Neuronal stem cell (in vitro differentiated cells): ENCODE measurements around the gene SMIM32.

Experiments used
- DNase-seq: peaks from one replicate; pipeline ENCODE4 v3.0.0-alpha.2; 2013; ENCODE audit warnings: low spot score
- H2AFZ ChIP-seq: one replicate; pipeline ENCODE4 v1.6.1; 2013; ENCODE audit warnings: mild to moderate bottlenecking, low read length, inconsistent platforms
- H2AK5ac ChIP-seq: 2 replicates; pipeline ENCODE4 v1.6.1; 2013; ENCODE audit warnings: low read depth, mild to moderate bottlenecking, inconsistent platforms, low read length, moderate library complexity, mixed read lengths
- H2BK120ac ChIP-seq: 2 replicates; pipeline ENCODE4 v1.6.1; 2013; ENCODE audit warnings: low read depth, mild to moderate bottlenecking, inconsistent platforms, low read length, moderate library complexity, mixed read lengths
- H2BK12ac ChIP-seq: one replicate; pipeline ENCODE4 v1.6.1; 2013; ENCODE audit warnings: low read length, inconsistent platforms
- H2BK15ac ChIP-seq: 2 replicates; pipeline ENCODE4 v1.6.1; 2013; ENCODE audit warnings: mild to moderate bottlenecking, low read length, inconsistent platforms, mixed read lengths
- H2BK5ac ChIP-seq: one replicate; pipeline ENCODE4 v1.6.1; 2013; ENCODE audit warnings: inconsistent platforms, mild to moderate bottlenecking, low read length, moderate library complexity
- H3K14ac ChIP-seq: one replicate; pipeline ENCODE4 v1.6.1; 2013; ENCODE audit warnings: low read length, inconsistent platforms
- H3K18ac ChIP-seq: 2 replicates; pipeline ENCODE4 v1.6.1; 2013; ENCODE audit warnings: low read length, inconsistent platforms
- H3K23ac ChIP-seq: 2 replicates; pipeline ENCODE4 v1.6.1; 2013; ENCODE audit warnings: low read depth, mild to moderate bottlenecking, mixed read lengths, low read length, inconsistent platforms; ENCODE audit not compliant: poor library complexity
- H3K27ac ChIP-seq: replicated peaks from 3 replicates; pipeline ENCODE4 v1.5.1; 2013; ENCODE audit warnings: low read length, inconsistent platforms
- H3K27me3 ChIP-seq, 3 experiments: 2 replicates each; pipeline ENCODE4 v1.6.1; 2013; ENCODE audit warnings: low read length in 3 of 3, mild to moderate bottlenecking in 2 of 3, inconsistent platforms in 1 of 3, low read depth in 1 of 3, mixed read lengths in 1 of 3, moderate library complexity in 1 of 3; ENCODE audit not compliant: control insufficient read depth in 3 of 3, insufficient read depth in 3 of 3
- H3K36me3 ChIP-seq, 2 donors: replicated peaks in 1 of 2; 2 replicates each; pipeline ENCODE4 v1.6.1; 2013; ENCODE audit warnings: low read length in 2 of 2; ENCODE audit not compliant: control insufficient read depth in 2 of 2, insufficient read depth in 2 of 2
- H3K4ac ChIP-seq: 2 replicates; pipeline ENCODE4 v1.6.1; 2013; ENCODE audit warnings: inconsistent platforms, mild to moderate bottlenecking, low read length, moderate library complexity
- H3K4me1 ChIP-seq, 2 donors: 1 replicate in 1 of 2; 2 replicates in 1 of 2; pipeline ENCODE4 v1.6.1; 2013; ENCODE audit warnings: low read length in 2 of 2, low read depth in 1 of 2; ENCODE audit not compliant: control insufficient read depth in 2 of 2, insufficient read depth in 1 of 2
- H3K4me2 ChIP-seq: one replicate; pipeline ENCODE4 v1.6.1; 2013; ENCODE audit warnings: mild to moderate bottlenecking, low read length, inconsistent platforms; ENCODE audit not compliant: insufficient read depth, poor library complexity, severe bottlenecking
- H3K4me3 ChIP-seq, 2 donors: 2 replicates each; pipeline ENCODE4 v1.5.1; 2013; ENCODE audit warnings: low read length in 2 of 2, mild to moderate bottlenecking in 2 of 2, inconsistent platforms in 1 of 2, moderate library complexity in 1 of 2
- H3K79me1 ChIP-seq: one replicate; pipeline ENCODE4 v1.6.1; 2013; ENCODE audit warnings: low read depth, mild to moderate bottlenecking, inconsistent platforms, low read length, moderate library complexity
- H3K9ac ChIP-seq: one replicate; pipeline ENCODE4 v1.6.1; 2013; ENCODE audit warnings: mild to moderate bottlenecking, low read depth, low read length, inconsistent platforms; ENCODE audit not compliant: poor library complexity
- H3K9me3 ChIP-seq, 2 donors: replicated peaks in 1 of 2; 2 replicates each; pipeline versions ENCODE3 to v1.6.1; 2013; ENCODE audit warnings: low read length in 2 of 2, mild to moderate bottlenecking in 2 of 2, inconsistent platforms in 1 of 2, low read depth in 1 of 2, mixed read lengths in 1 of 2, moderate library complexity in 1 of 2; ENCODE audit not compliant: control insufficient read depth in 2 of 2, insufficient read depth in 1 of 2
- H4K8ac ChIP-seq: one replicate; pipeline ENCODE4 v1.6.1; 2013; ENCODE audit warnings: low read depth, mild to moderate bottlenecking, inconsistent platforms, low read length, moderate library complexity
- H4K91ac ChIP-seq: one replicate; pipeline ENCODE4 v1.6.1; 2013; ENCODE audit warnings: low read length, low read depth, mild to moderate bottlenecking, inconsistent platforms; ENCODE audit not compliant: poor library complexity
- WGBS, 2 donors: extraction: QIAGEN DNeasy Blood & Tissue Kit; methylation state at CpG; one replicate each; pipeline ENCODE4 v1.1.7; 2013; ENCODE audit warnings: missing lambda C conversion rate in 2 of 2, mixed read lengths in 1 of 2; ENCODE audit not compliant: insufficient read length in 2 of 2, insufficient replicate concordance in 1 of 2; ENCODE audit errors: extremely low coverage in 2 of 2; 5-methylcytosine and 5-hydroxymethylcytosine counted together

Gene SMIM32

GRCh38 chr5:136155078-136155477 is 37.9 kb downstream of the SMIM32 start:
- H2AFZ ChIP-seq: no peak overlapping the region
- no peak overlapping the region for H2AK5ac ChIP-seq
- no peak for DNase-seq
- H3K36me3 ChIP-seq: peaks cover 19 to 89% of the 10 kb centered on the region in 2 donors
- H3K27ac ChIP-seq: no peak overlapping the region
- H3K27me3 ChIP-seq: no peaks in the 10 kb centered on the region
- H3K18ac ChIP-seq: no peak overlapping the region
- H3K4me2 ChIP-seq: no peak overlapping the region
- peaks cover 5% of the 10 kb centered on the region for H3K79me1 ChIP-seq
- H2BK12ac ChIP-seq: no peak overlapping the region
- H3K4ac ChIP-seq: no peak overlapping the region
- H4K91ac ChIP-seq: no peak overlapping the region
- no peak overlapping the region for H3K9ac ChIP-seq
- no peaks in the 10 kb centered on the region for H3K4me1 ChIP-seq
- WGBS, 2 donors: no CpG with 5 or more reads among the region's 2 CpGs
- H2BK15ac ChIP-seq: no peak overlapping the region
- H2BK120ac ChIP-seq: no peak overlapping the region
- no peak overlapping the region for H3K23ac ChIP-seq
- H4K8ac ChIP-seq: no peak overlapping the region
- H3K14ac ChIP-seq: no peak overlapping the region
- peaks cover 2 to 23% of the 10 kb centered on the region in 2 donors for H3K9me3 ChIP-seq
- H2BK5ac ChIP-seq: no peak overlapping the region
- H3K4me3 ChIP-seq: no peak overlapping the region

- Histone ChIP-seq H3K9ac (no peak overlapping the region), H2AFZ (no peak overlapping the region), H4K91ac (no peak overlapping the region), H4K8ac (no peak overlapping the region), H3K18ac (no peak overlapping the region), H3K4me2 (no peak overlapping the region), H3K79me1 (peaks cover 5% of the 10 kb centered on the region), H2AK5ac (no peak overlapping the region), H2BK5ac (no peak overlapping the region), H3K27me3 (no peaks in the 10 kb centered on the region), H3K9me3 (peaks cover 2 to 23% of the 10 kb centered on the region in 2 donors), H3K14ac (no peak overlapping the region), H2BK12ac (no peak overlapping the region), H3K36me3 (peaks cover 19 to 87% of the 10 kb centered on the region in 2 donors), H2BK15ac (no peak overlapping the region), H3K4me3 (no peak overlapping the region), H2BK120ac (no peak overlapping the region), H3K23ac (no peak overlapping the region), H3K4ac (no peak overlapping the region), H3K4me1 (no peaks in the 10 kb centered on the region), H3K27ac (no peak overlapping the region)
- DNase-seq: no peak
- WGBS, 2 donors: no CpG with 5 or more reads among the region's 11 CpGs
These were observed 39.3 kb downstream of the SMIM32 start for GRCh38 chr5:136153581-136154236.

- Histone ChIP-seq H2BK120ac (no peak overlapping the region), H4K8ac (no peak overlapping the region), H2BK12ac (no peak overlapping the region), H4K91ac (no peak overlapping the region), H2AFZ (no peak overlapping the region), H3K9ac (no peak overlapping the region), H3K36me3 (peaks cover 6 to 56% of the 10 kb centered on the region in 2 donors), H3K27me3 (no peaks in the 10 kb centered on the region), H3K4me2 (no peak overlapping the region), H3K4me3 (no peak overlapping the region), H3K4ac (no peak overlapping the region), H3K18ac (no peak overlapping the region), H2BK5ac (no peak overlapping the region), H3K23ac (no peak overlapping the region), H3K14ac (no peak overlapping the region), H3K9me3 (no peaks in the 10 kb centered on the region), H3K79me1 (peaks cover 2% of the 10 kb centered on the region), H3K27ac (no peak overlapping the region), H2AK5ac (no peak overlapping the region), H3K4me1 (no peaks in the 10 kb centered on the region), H2BK15ac (no peak overlapping the region)
- no peak for DNase-seq
- WGBS, 2 donors: no CpG with 5 or more reads among the region's 1 CpG
These were observed 43.1 kb downstream of the SMIM32 start for GRCh38 chr5:136149891-136150290.

GRCh38 chr5:136147632-136148031 is 45.3 kb downstream of the SMIM32 start:
- no peak overlapping the region for H3K23ac ChIP-seq
- H3K27me3 ChIP-seq: no peaks in the 10 kb centered on the region
- no peak overlapping the region for H2BK5ac ChIP-seq
- peaks cover 4% of the 10 kb centered on the region in 2 donors for H3K4me1 ChIP-seq
- H3K14ac ChIP-seq: no peak overlapping the region
- no peak overlapping the region for H2AK5ac ChIP-seq
- no peak overlapping the region for H2BK15ac ChIP-seq
- no peak for DNase-seq
- no peaks in the 10 kb centered on the region for H3K9me3 ChIP-seq
- H2BK12ac ChIP-seq: no peak overlapping the region
- no peak overlapping the region for H3K27ac ChIP-seq
- H3K4me2 ChIP-seq: no peak overlapping the region
- no peaks in the 10 kb centered on the region for H3K79me1 ChIP-seq
- H3K18ac ChIP-seq: no peak overlapping the region
- no peak overlapping the region for H2BK120ac ChIP-seq
- H3K4me3 ChIP-seq: no peak overlapping the region
- no peak overlapping the region for H3K9ac ChIP-seq
- H2AFZ ChIP-seq: no peak overlapping the region
- H3K36me3 ChIP-seq: peaks cover 0 to 34% of the 10 kb centered on the region in 2 donors
- H4K91ac ChIP-seq: no peak overlapping the region
- no peak overlapping the region for H4K8ac ChIP-seq
- H3K4ac ChIP-seq: no peak overlapping the region
